GM10248 (cell line): ENCODE results near the gene MROH2A.

ENCODE experiments used
- CTCF ChIA-PET: fragments of 300-600 bp; sonication (Branson Sonifier 250); formaldehyde crosslinking; extraction: SDS; loops from one replicate; lab custom pipeline; 2021; ENCODE audit warnings: antibody characterized with exemption; lab: Yijun Ruan, JAX
- POLR2A ChIA-PET: fragments of 350-650 bp; sonication (Branson Sonifier 250); formaldehyde crosslinking; extraction: SDS; loops from one replicate; lab custom pipeline; 2020; ENCODE audit warnings: antibody characterized with exemption; lab: Yijun Ruan, JAX
- DNase-seq: peaks from one replicate; pipeline ENCODE4 v3.0.0; 2012; ENCODE audit errors: extremely low spot score
- CTCF ChIP-seq: IDR thresholded peaks from 2 replicates; pipeline ENCODE4 v1.5.1; 2012; ENCODE audit warnings: mild to moderate bottlenecking, low read depth; ENCODE audit errors: extremely low read depth, missing control alignments, control extremely low read depth

Gene MROH2A

DNA sequence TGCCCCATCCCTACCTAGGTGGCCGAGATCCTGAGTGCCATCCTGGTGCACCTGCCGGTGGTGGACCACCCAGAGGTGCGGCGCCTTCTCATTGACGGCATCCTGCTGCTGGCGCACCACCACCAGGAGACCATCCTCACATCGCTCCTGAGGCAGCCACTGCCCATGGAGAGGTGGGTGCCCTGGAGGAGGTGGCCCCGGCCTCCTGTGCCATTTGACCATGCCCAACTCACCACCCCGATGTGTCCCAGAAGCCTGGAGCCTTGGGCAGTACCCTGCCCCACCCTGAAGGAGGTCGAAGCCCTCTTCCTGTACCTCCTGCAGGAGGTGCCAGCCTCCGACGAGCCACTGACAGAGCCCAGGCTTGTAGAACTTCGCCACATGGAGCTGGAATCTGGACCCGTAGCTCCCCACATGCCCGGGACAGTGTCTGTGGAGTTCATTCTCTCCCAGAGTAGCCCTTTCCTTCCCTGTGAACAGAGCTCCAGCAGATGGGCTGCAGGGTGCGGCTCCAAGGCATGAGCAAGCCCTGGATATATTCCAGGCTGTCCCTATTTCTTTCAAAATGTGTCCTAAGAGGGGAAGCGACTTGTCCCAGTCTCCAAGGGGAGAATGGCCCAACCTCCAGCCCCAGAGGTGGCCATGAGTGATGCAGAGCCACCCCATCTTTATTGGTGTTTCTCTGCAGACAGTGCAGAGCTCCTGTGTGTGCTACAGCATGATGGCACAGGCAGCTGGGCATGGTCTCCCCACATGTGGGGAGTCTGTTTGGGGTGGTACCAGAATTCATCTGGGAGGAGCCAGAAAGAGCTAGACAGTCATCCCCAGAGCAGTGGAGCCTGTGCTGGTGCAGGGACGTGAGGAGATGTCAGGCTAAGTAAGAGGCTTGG is 42.0 kb downstream of the MROH2A start:
- CTCF ChIA-PET, result interaction anchor here (1.6 kb wide), 1 partner anchor 30 kb away, joined by 3 read pairs; no protein-coding TSS in a partner anchor
- DNase-seq, result no peak
- no peak for TF ChIP-seq CTCF
- POLR2A ChIA-PET, result no interaction called here

- ChIA-PET POLR2A (no interaction called here), CTCF (interaction anchor here (1.6 kb wide), 1 partner anchor 31 kb away, joined by 3 read pairs; no protein-coding TSS in a partner anchor)
- no peak for TF ChIP-seq CTCF
- no peak for DNase-seq
Observed at GRCh38 chr2:233820774-233821105, 42.6 kb downstream of the MROH2A start.

- CTCF ChIA-PET, result no interaction called here
- TF ChIP-seq CTCF, result no peak
- POLR2A ChIA-PET, result no interaction called here
- DNase-seq, result no peak
Observed at GRCh38 chr2:233821196-233821595, 43.1 kb downstream of the MROH2A start.

- POLR2A ChIA-PET, result no interaction called here
- CTCF ChIA-PET, result no interaction called here
- no peak for TF ChIP-seq CTCF
- no peak for DNase-seq
Observed at GRCh38 chr2:233821709-233822100, 43.6 kb downstream of the MROH2A start.

- ChIA-PET POLR2A (interaction anchor here (0.5 to 0.6 kb wide), 2 partner anchors 421 to 1308 kb away, joined by 3 read pairs; no protein-coding TSS in a partner anchor), CTCF (no interaction called here)
- TF ChIP-seq CTCF, result no peak
- DNase-seq, result no peak
Observed at GRCh38 chr2:233822101-233822771, 44.1 kb downstream of the MROH2A start.

DNA sequence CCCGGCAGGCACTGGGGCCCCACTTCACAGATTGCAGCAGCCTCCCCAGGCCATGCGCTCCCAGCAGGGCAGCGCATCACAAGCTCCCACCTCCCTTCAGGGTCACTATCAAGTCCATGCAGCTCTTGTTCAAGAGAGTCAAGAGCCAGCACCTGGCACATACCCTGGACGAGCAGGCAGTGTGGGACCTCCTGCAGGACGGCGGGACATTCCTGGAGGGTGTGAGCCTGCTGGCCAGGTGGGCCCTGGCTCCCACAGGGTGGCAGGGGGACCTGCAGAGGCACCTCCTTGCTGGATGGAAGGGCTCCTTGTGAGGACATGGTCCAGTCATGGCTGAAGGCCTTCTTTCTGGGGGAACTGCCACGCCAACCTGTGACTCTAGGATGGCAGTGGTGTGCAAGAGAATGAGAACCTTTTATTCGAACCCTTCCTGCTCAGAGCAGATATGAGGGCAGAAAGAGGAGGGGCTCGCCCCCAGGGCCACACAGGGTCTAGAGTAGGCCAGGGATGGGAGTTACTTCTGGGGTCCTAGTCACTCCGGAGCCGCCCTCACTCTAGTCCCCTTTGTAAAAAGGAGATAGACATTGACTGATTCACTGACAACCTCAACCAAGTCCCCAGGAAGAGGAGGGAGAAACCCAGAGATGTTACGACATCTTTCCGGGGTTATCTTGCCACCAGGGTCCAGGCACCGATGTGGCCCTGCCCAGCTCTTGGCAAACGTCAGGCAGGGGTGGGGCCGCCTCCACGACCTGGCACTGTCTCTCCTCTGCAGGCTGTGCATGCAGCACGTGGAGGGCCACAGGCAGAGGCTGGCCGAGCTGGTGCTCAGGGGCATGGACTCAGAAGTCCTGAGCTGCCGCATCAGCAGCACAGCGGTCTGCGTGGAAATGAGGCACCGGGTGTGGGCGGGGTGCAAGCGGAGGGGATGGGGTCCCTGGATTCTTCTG is 44.9 kb downstream of the MROH2A start:
- no peak for DNase-seq
- CTCF ChIA-PET, result no interaction called here
- POLR2A ChIA-PET, result interaction anchor here (0.5 to 0.6 kb wide), 2 partner anchors 422 to 1307 kb away, joined by 3 read pairs; no protein-coding TSS in a partner anchor
- no peak for TF ChIP-seq CTCF
